ENCODE data around the gene CALHM3.
"Not testable (repeated sequence)": the region's sequence is repeated elsewhere in the genome, so short reads cannot be mapped to it uniquely, and the experiment has no call there.

The CALHM3 gene, protein sequence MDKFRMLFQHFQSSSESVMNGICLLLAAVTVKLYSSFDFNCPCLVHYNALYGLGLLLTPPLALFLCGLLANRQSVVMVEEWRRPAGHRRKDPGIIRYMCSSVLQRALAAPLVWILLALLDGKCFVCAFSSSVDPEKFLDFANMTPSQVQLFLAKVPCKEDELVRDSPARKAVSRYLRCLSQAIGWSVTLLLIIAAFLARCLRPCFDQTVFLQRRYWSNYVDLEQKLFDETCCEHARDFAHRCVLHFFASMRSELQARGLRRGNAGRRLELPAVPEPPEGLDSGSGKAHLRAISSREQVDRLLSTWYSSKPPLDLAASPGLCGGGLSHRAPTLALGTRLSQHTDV

DNA sequence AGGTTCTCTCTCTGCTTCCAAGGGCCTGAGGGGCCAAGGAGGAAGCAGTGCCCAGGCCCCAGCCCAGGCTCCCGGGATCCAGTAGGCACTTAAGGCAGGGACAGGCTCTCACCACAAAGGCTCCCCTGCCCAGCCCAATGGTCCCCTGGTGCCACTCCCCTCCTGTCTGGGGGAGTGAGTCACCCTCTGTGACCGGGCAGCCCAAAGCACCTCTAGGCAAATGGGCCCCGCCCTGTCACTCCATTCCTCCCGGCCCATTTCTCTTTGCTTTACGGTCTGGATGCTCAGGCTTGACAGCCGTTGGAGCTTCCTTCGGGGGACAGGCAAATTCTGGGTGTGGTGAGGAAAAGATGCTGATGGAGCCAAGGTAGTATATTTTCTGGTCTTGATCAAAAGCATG, at the start of gene CALHM3:
Gene CALHM3 (minus strand): TSS at position 106 of the 400 bp plus-strand sequence. CDS start 208 bp downstream, outside the sequence.
- Histone ChIP-seq H3K4me3 (ENCODE audit: low read depth in 1 of 5, low read length in 5 of 5) (no peak within 1 kb of the TSS), H3K9me3 (ENCODE audit: control insufficient read depth in 5 of 5, low read length in 5 of 5) (no peaks in the 10 kb centered on the region), H3K27me3 (ENCODE audit: control insufficient read depth in 5 of 5, insufficient read depth in 4 of 5, low read length in 5 of 5) (peaks cover 0 to 18% (median 2%) of the 10 kb centered on the region in 5 donors), H3K4me1 (ENCODE audit: control insufficient read depth in 5 of 5, insufficient read depth in 5 of 5, low read length in 5 of 5) (peaks cover 0 to 19% (median 8%) of the 10 kb centered on the region in 5 donors), H3K9ac (ENCODE audit: low read length in 5 of 5) (no peak within 1 kb of the TSS), H3K36me3 (ENCODE audit: control insufficient read depth in 5 of 5, insufficient read depth in 5 of 5, low read length in 5 of 5) (no peaks in the 10 kb centered on the region), H3K27ac (ENCODE audit: low read depth, low read length) (no peak within 1 kb of the TSS)

DNA sequence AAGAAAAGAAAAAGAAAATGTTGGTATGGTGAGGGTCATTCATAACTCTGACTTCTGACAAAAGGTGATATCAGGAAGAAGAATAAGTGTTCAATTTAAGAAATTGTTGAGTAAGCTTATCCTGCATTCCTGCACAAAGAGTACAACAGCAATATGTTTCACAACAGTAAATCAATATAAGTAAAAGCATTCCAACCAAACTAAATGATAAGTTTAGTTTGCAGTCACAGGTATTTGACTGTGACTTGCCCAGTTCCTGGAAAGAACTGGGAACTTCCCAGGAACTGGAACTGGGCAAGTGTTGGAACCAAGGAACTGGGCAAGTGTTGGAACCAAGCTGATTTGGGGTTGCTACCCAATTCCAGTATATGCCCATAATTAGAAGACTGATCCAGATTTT, 49.5 kb upstream of the CALHM3 start:
- no peaks in the 10 kb centered on the region for H3K36me3 ChIP-seq (ENCODE audit: control insufficient read depth in 5 of 5, insufficient read depth in 5 of 5, low read length in 5 of 5)
- H3K9ac ChIP-seq (ENCODE audit: low read length in 5 of 5) = no peak overlapping the region
- no peak overlapping the region for H3K27ac ChIP-seq (ENCODE audit: low read depth, low read length)
- no peaks in the 10 kb centered on the region for H3K4me1 ChIP-seq (ENCODE audit: control insufficient read depth in 5 of 5, insufficient read depth in 5 of 5, low read length in 5 of 5)
- H3K9me3 ChIP-seq (ENCODE audit: control insufficient read depth in 5 of 5, low read length in 5 of 5) = peaks cover 0 to 7% (median 0%) of the 10 kb centered on the region in 5 donors
- no peak overlapping the region for H3K4me3 ChIP-seq (ENCODE audit: low read depth in 1 of 5, low read length in 5 of 5)
- no peaks in the 10 kb centered on the region for H3K27me3 ChIP-seq (ENCODE audit: control insufficient read depth in 5 of 5, insufficient read depth in 4 of 5, low read length in 5 of 5)

GRCh38 chr10:103527476-103527875, 48.4 kb upstream of the CALHM3 start:
- not testable (repeated sequence) for H3K27ac ChIP-seq (ENCODE audit: low read depth, low read length); H3K36me3 ChIP-seq (ENCODE audit: control insufficient read depth in 5 of 5, insufficient read depth in 5 of 5, low read length in 5 of 5); H3K9ac ChIP-seq (ENCODE audit: low read length in 5 of 5); H3K4me1 ChIP-seq (ENCODE audit: control insufficient read depth in 5 of 5, insufficient read depth in 5 of 5, low read length in 5 of 5); H3K4me3 ChIP-seq (ENCODE audit: low read depth in 1 of 5, low read length in 5 of 5); H3K9me3 ChIP-seq (ENCODE audit: control insufficient read depth in 5 of 5, low read length in 5 of 5); H3K27me3 ChIP-seq (ENCODE audit: control insufficient read depth in 5 of 5, insufficient read depth in 4 of 5, low read length in 5 of 5)

DNA sequence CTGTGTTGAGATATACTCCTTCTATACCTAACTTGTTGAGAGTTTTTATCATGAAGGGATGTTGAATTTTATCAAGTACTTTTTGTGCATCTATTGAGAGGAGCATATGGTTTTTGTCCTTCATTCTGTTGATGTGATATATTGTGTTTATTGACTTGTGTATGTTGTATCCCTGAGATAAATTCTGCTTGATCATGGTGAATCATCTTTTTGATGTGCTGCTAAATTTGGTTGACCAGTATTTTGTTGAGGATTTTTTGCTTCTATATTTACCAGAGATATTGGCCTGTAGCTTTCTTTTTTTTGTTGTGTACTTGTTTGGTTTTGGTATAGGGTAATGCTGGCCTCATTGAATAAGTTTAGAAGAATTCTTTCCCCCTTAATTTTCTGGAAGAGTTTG, 46.9 kb upstream of the CALHM3 start:
- Histone ChIP-seq H3K4me1 (ENCODE audit: control insufficient read depth in 5 of 5, insufficient read depth in 5 of 5, low read length in 5 of 5) (no peaks in the 10 kb centered on the region), H3K36me3 (ENCODE audit: control insufficient read depth in 5 of 5, insufficient read depth in 5 of 5, low read length in 5 of 5) (no peaks in the 10 kb centered on the region), H3K9me3 (ENCODE audit: control insufficient read depth in 5 of 5, low read length in 5 of 5) (peaks cover 0 to 7% (median 0%) of the 10 kb centered on the region in 5 donors), H3K4me3 (ENCODE audit: low read depth in 1 of 5, low read length in 5 of 5) (no peak overlapping the region), H3K9ac (ENCODE audit: low read length in 5 of 5) (no peak overlapping the region), H3K27me3 (ENCODE audit: control insufficient read depth in 5 of 5, insufficient read depth in 4 of 5, low read length in 5 of 5) (no peaks in the 10 kb centered on the region), H3K27ac (ENCODE audit: low read depth, low read length) (no peak overlapping the region)

GRCh38 chr10:103523683-103524082, 44.6 kb upstream of the CALHM3 start:
- Histone ChIP-seq H3K27me3 (ENCODE audit: control insufficient read depth in 5 of 5, insufficient read depth in 4 of 5, low read length in 5 of 5) (no peaks in the 10 kb centered on the region), H3K4me1 (ENCODE audit: control insufficient read depth in 5 of 5, insufficient read depth in 5 of 5, low read length in 5 of 5) (no peaks in the 10 kb centered on the region), H3K4me3 (ENCODE audit: low read depth in 1 of 5, low read length in 5 of 5) (no peak overlapping the region), H3K36me3 (ENCODE audit: control insufficient read depth in 5 of 5, insufficient read depth in 5 of 5, low read length in 5 of 5) (no peaks in the 10 kb centered on the region), H3K9ac (ENCODE audit: low read length in 5 of 5) (no peak overlapping the region), H3K27ac (ENCODE audit: low read depth, low read length) (no peak overlapping the region), H3K9me3 (ENCODE audit: control insufficient read depth in 5 of 5, low read length in 5 of 5) (no peaks in the 10 kb centered on the region)

DNA sequence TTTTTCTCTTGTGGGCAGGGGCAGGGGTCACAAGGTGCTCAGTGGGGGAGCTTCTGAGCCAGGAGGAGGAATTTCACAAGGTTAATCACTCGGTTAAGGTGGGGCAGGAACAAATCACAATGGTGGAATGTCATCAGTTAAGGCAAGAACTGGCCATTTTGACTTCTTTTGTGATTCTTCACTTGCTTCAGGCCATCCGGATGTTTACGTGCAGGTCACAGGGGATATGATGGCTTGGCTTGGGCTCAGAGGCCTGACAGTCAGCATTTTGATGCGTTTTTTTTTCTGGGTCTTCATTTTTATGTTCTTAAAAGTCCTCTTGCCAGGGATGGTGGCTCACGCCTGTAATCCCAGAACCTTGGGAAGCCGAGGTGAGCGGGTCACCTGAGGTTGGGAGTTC, 43.0 kb upstream of the CALHM3 start:
- H3K27ac ChIP-seq (ENCODE audit: low read depth, low read length); H3K4me1 ChIP-seq (ENCODE audit: control insufficient read depth in 5 of 5, insufficient read depth in 5 of 5, low read length in 5 of 5); H3K27me3 ChIP-seq (ENCODE audit: control insufficient read depth in 5 of 5, insufficient read depth in 4 of 5, low read length in 5 of 5); H3K9ac ChIP-seq (ENCODE audit: low read length in 5 of 5); H3K36me3 ChIP-seq (ENCODE audit: control insufficient read depth in 5 of 5, insufficient read depth in 5 of 5, low read length in 5 of 5); H3K4me3 ChIP-seq (ENCODE audit: low read depth in 1 of 5, low read length in 5 of 5); H3K9me3 ChIP-seq (ENCODE audit: control insufficient read depth in 5 of 5, low read length in 5 of 5): not testable (repeated sequence)

- H3K4me1 ChIP-seq (ENCODE audit: control insufficient read depth in 5 of 5, insufficient read depth in 5 of 5, low read length in 5 of 5) = peaks cover 0 to 8% (median 0%) of the 10 kb centered on the region in 5 donors
- H3K9me3 ChIP-seq (ENCODE audit: control insufficient read depth in 5 of 5, low read length in 5 of 5) = no peaks in the 10 kb centered on the region
- H3K36me3 ChIP-seq (ENCODE audit: control insufficient read depth in 5 of 5, insufficient read depth in 5 of 5, low read length in 5 of 5) = no peaks in the 10 kb centered on the region
- H3K27ac ChIP-seq (ENCODE audit: low read depth, low read length) = no peak overlapping the region
- no peak overlapping the region for H3K9ac ChIP-seq (ENCODE audit: low read length in 5 of 5)
- H3K27me3 ChIP-seq (ENCODE audit: control insufficient read depth in 5 of 5, insufficient read depth in 4 of 5, low read length in 5 of 5) = no peaks in the 10 kb centered on the region
- H3K4me3 ChIP-seq (ENCODE audit: low read depth in 1 of 5, low read length in 5 of 5) = no peak overlapping the region
Observed at GRCh38 chr10:103519798-103520197, 40.8 kb upstream of the CALHM3 start.

DNA sequence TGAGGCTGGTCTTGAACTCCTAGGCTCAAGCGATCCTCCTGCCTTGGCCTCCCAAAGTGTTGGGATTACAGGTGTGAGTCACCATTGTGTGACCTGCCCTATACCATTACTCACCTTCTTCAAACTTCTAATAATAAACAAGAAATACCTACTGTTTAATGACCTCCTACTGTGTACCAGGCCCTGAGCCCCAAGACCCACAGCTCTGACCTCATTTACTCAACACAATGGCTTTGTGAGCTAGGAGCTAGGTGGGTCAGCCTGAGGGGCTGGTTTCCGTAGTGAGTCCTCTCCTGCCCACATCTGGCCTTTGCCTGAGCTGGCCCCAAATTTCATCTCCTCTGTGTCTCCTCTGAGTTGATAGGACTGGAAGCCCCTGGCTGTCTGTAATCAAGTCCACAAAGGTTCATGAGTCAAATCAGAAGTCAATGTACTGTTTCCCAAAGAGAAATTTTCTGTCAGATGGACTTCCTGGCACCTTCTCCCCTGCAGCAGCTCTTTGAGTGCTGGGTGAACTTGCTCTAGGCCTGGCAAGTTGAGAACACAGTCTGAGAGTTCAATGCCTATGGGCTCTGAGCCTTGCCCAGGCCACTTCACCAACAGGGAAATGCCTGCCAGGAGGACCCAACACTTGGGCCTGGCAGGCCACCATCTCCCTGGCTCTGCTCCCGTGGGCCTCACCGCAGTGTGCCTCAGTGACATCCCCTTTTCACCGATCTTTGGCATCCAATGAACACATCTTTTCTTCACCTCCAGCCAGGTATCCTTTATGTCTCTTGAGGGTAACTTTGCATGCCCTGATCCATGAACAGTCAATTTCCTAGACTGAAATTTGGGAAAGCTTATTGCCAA, 38.4 kb upstream of the CALHM3 start:
- Histone ChIP-seq H3K4me3 (ENCODE audit: low read depth in 1 of 5, low read length in 5 of 5) (no peak overlapping the region), H3K36me3 (ENCODE audit: control insufficient read depth in 5 of 5, insufficient read depth in 5 of 5, low read length in 5 of 5) (no peaks in the 10 kb centered on the region), H3K27ac (ENCODE audit: low read depth, low read length) (no peak overlapping the region), H3K9ac (ENCODE audit: low read length in 5 of 5) (no peak overlapping the region), H3K27me3 (ENCODE audit: control insufficient read depth in 5 of 5, insufficient read depth in 4 of 5, low read length in 5 of 5) (no peaks in the 10 kb centered on the region), H3K4me1 (ENCODE audit: control insufficient read depth in 5 of 5, insufficient read depth in 5 of 5, low read length in 5 of 5) (peaks cover 0 to 8% (median 0%) of the 10 kb centered on the region in 5 donors), H3K9me3 (ENCODE audit: control insufficient read depth in 5 of 5, low read length in 5 of 5) (no peaks in the 10 kb centered on the region)

DNA sequence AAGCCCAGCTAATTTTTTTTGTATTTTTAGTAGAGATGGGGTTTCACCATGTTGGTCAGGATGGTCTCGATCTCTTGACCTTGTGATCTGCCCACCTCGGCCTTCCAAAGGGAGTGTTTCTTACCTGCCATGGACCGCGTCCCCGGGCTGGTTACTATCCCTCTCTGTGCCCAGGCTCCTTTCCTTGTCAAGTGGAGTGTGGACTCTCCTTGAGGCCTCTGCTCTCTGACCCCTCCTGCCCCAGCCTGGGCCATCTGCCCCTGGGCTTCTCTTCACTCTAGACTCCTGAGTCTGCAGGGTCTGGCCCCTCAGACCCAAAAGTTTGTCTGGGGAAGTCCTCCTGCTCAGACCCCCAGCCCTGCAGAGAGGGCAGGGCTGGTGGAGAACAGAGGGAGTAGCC, 35.2 kb upstream of the CALHM3 start:
- no peak overlapping the region for H3K4me3 ChIP-seq (ENCODE audit: low read depth in 1 of 5, low read length in 5 of 5)
- H3K36me3 ChIP-seq (ENCODE audit: control insufficient read depth in 5 of 5, insufficient read depth in 5 of 5, low read length in 5 of 5) = no peaks in the 10 kb centered on the region
- no peak overlapping the region for H3K9ac ChIP-seq (ENCODE audit: low read length in 5 of 5)
- no peak overlapping the region for H3K27ac ChIP-seq (ENCODE audit: low read depth, low read length)
- H3K27me3 ChIP-seq (ENCODE audit: control insufficient read depth in 5 of 5, insufficient read depth in 4 of 5, low read length in 5 of 5) = peaks cover 0 to 4% (median 0%) of the 10 kb centered on the region in 5 donors
- peaks cover 0 to 8% (median 0%) of the 10 kb centered on the region in 5 donors for H3K4me1 ChIP-seq (ENCODE audit: control insufficient read depth in 5 of 5, insufficient read depth in 5 of 5, low read length in 5 of 5)
- H3K9me3 ChIP-seq (ENCODE audit: control insufficient read depth in 5 of 5, low read length in 5 of 5) = no peaks in the 10 kb centered on the region

- no peak overlapping the region for H3K4me3 ChIP-seq (ENCODE audit: low read depth in 1 of 5, low read length in 5 of 5)
- H3K9ac ChIP-seq (ENCODE audit: low read length in 5 of 5) = no peak overlapping the region
- peaks cover 0 to 4% (median 2%) of the 10 kb centered on the region in 5 donors for H3K27me3 ChIP-seq (ENCODE audit: control insufficient read depth in 5 of 5, insufficient read depth in 4 of 5, low read length in 5 of 5)
- H3K9me3 ChIP-seq (ENCODE audit: control insufficient read depth in 5 of 5, low read length in 5 of 5) = no peaks in the 10 kb centered on the region
- peaks cover 0 to 8% (median 0%) of the 10 kb centered on the region in 5 donors for H3K4me1 ChIP-seq (ENCODE audit: control insufficient read depth in 5 of 5, insufficient read depth in 5 of 5, low read length in 5 of 5)
- H3K36me3 ChIP-seq (ENCODE audit: control insufficient read depth in 5 of 5, insufficient read depth in 5 of 5, low read length in 5 of 5) = no peaks in the 10 kb centered on the region
- H3K27ac ChIP-seq (ENCODE audit: low read depth, low read length) = no peak overlapping the region
Observed at GRCh38 chr10:103513380-103514060, 34.5 kb upstream of the CALHM3 start.
